HG02852 (cell line): ENCODE data around the gene CBL.

Experiments used
- ATAC-seq: cut with Tn5 transposase; IDR thresholded peaks from one replicate; pipeline ENCODE4 v1.9.1; 2021; ENCODE audit warnings: mild to moderate bottlenecking, moderate library complexity; ENCODE audit not compliant: unreplicated experiment

The CBL gene

GRCh38 chr11:119320776-119321524 lies 114.8 kb downstream of the CBL start:
- peak; percentile 54 for ATAC-seq

GRCh38 chr11:119322360-119322739 lies 116.2 kb downstream of the CBL start:
- no peak for ATAC-seq

GRCh38 chr11:119322921-119323531 lies 116.9 kb downstream of the CBL start:
- no peak for ATAC-seq

DNA sequence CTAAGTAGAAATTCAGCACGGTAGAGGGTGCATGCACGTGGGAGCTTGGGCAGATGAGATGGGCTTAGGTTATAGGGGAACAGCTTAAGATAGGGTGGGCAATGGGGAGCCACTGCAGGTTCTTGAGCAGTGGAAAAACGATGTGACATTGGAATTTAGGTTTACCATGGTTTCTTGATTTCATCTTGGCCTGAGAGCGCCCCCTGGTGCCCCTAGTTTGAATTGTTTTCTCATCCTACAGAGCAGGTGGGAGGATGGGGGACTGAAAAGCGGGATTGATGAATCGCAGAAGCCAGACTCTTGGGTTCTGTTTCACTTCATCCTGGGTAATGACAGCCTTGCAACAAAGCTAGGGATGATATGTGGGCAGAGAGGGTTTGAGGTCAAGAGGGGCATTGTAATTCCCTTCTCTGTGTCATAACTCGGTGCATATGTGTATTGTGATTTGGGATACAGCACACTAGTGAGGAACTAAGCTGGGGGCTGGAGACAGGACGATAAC lies 117.4 kb downstream of the CBL start:
- no peak for ATAC-seq

DNA sequence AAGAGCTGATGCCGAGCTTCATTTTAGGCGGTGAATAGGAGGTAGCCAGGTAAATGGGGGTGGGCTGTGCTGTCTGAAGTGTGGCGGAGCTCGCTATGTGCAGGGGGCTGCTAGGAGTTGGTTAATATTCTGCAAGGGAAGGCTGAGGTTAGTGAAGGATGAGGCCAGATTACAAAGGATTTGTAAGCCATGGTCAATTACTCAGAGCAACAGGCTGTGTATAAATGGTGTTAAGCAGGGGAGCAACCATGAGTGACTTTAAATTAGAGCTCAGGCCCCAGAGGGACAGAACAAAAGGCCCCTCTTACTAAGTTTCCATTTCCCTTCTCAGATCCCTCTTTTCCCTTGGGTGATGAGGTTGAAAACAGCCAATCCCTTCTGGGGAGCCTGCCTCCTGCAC lies 118.0 kb downstream of the CBL start:
- ATAC-seq, result no peak

DNA sequence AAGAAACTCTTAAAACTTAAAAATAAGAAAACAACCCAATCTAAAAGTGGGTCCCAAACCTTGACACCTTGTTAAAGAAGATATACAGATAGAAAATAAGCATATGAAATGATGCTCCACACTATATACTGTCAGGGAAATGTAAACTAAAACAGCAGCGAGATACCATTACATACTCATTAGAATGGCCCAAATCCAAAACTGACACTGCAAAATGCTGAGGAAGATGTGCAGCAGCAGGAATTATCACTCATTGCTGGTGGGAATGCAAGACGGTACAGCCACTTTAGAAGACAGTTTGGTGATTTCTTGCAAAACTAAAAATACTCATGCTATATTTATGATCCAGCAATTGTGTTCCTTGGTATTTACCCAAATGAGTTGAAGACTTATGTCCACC lies 123.2 kb downstream of the CBL start:
- no peak for ATAC-seq

DNA sequence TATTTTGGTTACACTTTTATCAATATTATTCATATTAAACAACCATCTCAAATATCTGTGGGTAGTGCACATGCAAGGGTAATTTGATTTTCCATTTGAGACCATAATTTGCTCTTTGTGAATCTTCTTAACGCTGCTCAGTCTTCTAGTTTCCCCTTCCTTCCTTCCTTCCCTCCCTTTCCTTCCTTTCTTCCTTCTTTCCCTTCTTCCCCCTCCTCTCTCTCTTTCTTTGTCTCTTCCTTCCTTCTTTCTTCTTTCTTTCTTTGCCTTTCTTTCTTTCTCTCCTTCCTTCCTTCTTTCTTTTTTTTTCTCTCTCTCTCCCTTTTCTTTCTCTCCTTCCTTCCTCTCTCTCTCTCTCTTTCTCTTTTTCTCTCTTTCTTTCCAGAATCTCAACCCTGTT lies 124.1 kb downstream of the CBL start:
- ATAC-seq, result no peak

DNA sequence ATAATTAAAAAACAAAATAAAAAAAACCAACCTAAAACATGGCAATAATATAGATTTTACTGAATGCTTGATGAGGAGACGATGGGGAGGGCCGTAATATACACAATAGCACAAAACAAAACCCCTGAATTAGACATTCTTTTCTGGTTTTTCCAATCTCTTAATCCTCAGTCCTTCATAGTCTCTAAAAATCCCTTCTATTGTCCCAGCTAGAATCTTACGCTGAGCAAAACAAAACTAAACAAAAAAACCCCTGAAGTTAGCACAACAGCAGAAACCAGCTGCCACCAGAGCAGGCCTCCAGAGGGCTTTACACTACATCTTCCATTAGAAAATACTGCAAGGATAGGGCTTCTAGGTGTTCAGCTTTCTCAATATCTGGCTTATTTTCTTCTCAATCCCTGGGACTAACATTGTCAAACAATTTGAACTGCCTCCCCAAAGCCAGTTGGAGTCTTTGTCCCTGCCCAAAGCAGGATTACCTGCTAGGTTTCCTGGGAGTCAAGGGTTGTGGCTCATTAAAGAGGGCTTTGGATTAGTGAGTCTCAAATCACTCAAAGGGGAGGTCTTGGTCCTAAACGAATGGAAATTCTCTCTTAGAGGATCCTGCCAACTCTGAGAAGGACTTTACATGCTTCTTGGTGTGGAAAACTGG lies 126.1 kb downstream of the CBL start:
- ATAC-seq, result no peak

DNA sequence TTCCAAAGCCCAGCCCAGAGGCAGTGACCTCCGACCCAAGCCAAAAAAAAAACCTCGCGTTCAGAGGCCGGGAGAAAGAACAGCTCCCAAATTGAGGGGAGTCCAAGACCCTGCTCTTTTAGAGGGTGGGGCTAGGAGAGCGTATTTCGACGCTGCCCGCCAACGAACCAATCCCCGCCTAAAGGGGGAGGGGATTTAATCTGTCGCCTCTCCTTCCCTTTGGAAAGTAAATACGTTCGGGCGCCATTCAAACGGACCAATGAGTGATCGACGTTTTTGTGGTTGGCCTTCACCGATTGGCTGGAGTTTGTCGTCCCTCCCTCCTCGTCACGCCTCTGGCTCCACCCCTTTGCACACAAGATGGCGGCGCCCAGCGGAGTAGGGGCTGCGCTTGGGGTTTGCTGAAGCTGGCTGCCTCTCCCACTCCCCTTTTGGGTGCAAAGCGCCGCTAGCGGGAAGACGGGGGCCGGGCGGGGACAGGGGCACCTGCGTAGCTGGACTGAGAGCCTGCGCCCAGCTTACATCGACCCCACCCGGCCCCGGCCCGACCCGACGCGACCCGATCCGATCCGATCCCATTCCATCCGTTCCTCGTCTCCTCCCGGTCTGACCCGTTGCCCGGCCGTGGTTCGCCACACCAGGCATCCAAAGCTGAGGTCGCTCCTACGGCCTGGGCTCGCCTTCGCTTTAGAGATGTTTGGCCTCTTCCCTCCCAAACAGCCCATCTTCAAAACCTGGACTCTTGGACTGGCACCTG lies 128.2 kb downstream of the CBL start, which contains the start of gene RNF26:
RNF26 (plus strand) TSS at position 354 of the 757 bp plus-strand sequence. CDS start 596 bp downstream, outside the sequence.
- ATAC-seq, result peak; percentile 91

DNA sequence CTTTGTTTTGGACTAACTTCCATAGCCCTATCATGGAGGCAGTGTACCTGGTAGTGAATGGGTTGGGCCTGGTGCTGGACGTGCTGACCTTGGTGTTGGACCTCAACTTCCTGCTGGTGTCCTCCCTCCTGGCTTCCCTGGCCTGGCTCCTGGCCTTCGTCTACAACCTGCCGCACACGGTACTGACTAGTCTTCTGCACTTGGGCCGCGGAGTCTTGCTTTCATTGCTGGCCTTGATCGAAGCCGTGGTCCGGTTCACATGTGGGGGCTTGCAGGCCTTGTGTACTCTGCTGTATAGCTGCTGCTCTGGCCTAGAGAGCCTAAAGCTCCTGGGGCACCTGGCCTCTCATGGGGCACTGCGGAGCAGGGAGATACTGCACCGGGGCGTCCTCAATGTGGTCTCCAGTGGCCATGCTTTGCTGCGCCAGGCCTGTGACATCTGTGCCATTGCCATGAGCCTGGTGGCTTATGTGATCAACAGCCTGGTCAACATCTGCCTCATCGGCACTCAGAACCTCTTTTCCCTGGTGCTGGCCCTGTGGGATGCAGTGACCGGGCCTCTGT lies 129.0 kb downstream of the CBL start:
- ATAC-seq, result no peak

DNA sequence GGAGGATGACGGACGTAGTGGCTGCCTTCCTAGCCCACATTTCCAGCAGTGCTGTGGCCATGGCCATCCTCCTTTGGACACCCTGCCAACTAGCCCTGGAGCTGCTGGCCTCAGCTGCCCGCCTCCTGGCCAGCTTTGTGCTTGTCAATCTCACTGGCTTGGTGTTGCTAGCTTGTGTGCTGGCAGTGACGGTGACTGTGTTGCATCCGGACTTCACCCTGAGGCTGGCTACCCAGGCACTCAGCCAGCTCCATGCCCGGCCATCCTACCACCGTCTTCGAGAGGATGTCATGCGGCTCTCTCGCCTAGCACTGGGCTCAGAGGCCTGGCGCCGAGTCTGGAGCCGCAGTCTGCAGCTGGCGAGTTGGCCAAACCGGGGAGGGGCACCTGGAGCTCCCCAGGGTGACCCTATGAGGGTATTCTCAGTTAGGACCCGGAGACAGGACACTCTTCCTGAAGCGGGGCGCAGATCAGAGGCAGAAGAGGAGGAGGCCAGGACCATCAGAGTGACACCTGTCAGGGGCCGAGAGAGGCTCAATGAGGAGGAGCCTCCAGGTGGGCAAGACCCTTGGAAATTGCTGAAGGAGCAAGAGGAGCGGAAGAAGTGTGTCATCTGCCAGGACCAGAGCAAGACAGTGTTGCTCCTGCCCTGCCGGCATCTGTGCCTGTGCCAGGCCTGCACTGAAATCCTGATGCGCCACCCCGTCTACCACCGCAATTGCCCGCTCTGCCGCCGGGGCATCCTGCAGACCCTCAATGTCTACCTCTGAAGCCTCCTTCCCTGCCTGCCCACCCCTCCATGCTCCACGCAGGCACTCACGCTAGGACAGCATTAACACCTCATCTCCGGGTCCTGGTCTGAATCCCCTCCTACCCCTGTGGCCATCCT lies 129.8 kb downstream of the CBL start:
- no peak for ATAC-seq

DNA sequence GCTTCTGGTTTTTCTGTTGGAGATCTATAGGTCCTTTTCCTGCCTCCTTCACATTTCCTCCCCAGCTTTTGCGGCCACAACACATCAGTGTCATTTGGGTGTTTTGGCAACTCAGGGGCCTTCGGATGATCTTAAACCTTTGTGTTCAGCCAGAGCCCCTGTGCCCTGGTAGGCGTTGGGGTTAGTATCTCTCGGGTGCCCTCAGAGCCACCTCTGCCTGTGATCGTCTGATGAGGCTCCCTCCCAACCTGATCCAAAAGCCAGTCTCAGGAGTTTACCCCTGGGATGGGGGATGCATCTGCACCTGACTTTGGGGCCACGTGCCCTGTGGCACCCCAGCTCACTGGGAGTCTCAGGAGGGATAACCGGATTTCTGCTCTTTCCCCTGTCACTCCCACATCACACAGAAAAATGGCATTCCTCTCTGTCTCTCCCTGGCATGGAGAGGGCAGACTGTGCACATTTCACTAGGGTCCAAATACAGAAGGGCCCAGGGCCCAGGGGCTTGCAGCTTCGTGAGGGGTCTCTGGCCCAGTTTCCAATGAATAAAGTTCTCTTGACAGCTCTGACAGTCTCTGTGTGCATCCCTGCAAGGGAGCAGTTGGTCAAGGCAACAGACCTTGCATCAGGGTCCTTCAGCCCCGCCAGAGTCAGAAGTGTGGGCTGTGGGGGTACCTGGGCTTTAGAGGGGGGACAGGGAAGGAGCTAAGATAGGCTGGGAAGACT lies 130.8 kb downstream of the CBL start:
- no peak for ATAC-seq

- no peak for ATAC-seq
These were observed 131.6 kb downstream of the CBL start for GRCh38 chr11:119337581-119338317.

DNA sequence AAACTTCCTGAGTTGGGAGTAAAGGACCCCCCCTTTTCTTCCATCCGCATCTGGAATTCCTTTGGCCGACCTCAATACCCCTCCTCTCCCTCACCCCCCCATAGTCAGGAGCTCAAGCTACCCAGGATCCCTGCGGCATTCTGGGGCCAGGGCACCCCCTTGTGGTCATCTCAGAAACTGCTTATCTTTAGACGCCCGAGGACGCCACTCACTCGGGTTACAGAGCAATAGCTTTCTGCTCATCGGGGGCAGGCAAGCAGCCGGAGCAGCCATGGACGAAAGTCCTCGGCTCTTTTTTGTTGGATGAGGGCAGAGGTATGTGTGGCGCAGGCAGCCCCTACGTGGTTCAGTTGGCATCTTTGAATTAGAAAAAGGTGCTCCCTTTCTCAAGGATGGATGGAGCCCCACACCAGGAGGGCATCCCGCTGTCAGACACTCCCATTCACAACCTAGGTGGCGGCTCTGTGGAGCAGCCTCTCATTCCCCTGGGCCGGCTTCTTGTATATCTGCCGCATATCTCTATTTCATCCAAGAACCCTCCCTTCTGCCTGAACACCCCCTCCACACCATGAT lies 132.3 kb downstream of the CBL start:
- no peak for ATAC-seq

DNA sequence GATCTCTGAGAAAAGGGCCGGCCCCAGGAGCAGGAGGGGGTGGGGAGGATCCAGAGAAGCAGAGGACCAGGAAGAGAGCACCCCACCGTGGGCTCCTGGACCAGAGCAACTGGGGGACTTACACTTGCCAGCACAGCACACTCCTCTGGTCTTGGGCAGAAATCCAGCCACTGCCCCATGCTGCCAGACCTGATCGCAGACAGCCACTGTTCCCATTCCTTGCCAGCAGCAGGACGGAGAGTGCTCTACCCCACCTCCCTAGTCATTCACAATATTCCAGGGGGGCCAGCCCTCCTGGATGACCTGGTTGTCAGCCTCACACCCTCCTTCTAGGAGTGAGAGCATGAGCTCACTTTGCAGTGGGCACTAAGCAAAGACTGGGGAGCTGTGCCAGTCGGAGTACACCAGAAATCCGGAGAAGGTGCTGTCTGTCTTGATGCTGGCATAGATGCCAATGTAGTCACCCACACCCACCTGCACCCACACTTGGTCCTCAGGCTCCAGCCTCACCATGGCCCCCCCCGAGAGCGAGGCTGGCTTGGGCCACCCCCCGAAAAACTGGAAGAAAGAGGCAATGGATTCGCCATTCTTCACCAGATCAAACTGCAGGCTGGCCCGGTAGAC lies 132.9 kb downstream of the CBL start:
- no peak for ATAC-seq

- ATAC-seq, result no peak
These were observed 133.6 kb downstream of the CBL start for GRCh38 chr11:119339589-119340334.
